Karpas-422 (cell line): ENCODE measurements around the gene HCCS. TPM values are rescaled to one million over a fixed set of nuclear protein-coding genes. Genes with fewer than 3 reads are reported as not detected.

Source experiments
- DNase-seq: peaks from one replicate; pipeline ENCODE4 v3.0.0-alpha.2; 2015
- H2AFZ ChIP-seq: fragments of 200-600 bp; sonication (generic); 2 replicates; pipeline ENCODE4 v1.6.1; 2014; ENCODE audit warnings: antibody characterized with exemption, low read length, mixed read lengths
- H3K27ac ChIP-seq: fragments of 200-600 bp; sonication (generic); 2 replicates; pipeline ENCODE4 v1.5.1; 2014; ENCODE audit warnings: mild to moderate bottlenecking, low read length, moderate library complexity
- H3K27me3 ChIP-seq: fragments of 200-600 bp; sonication (generic); 2 replicates; pipeline ENCODE4 v1.6.1; 2014; ENCODE audit warnings: low read length, mixed read lengths
- H3K36me3 ChIP-seq: fragments of 200-600 bp; sonication (generic); 2 replicates; pipeline ENCODE4 v1.6.1; 2014; ENCODE audit warnings: low read length, mixed read lengths; ENCODE audit not compliant: insufficient read depth
- H3K4me1 ChIP-seq: fragments of 200-600 bp; sonication (generic); 2 replicates; pipeline ENCODE4 v1.6.1; 2014; ENCODE audit warnings: mild to moderate bottlenecking, low read length, mixed read lengths
- H3K4me2 ChIP-seq: fragments of 200-600 bp; sonication (generic); 2 replicates; pipeline ENCODE4 v1.6.1; 2014; ENCODE audit warnings: low read length, low read depth, mild to moderate bottlenecking; ENCODE audit not compliant: poor library complexity, severe bottlenecking
- H3K4me3 ChIP-seq: fragments of 200-600 bp; sonication (generic); 2 replicates; pipeline ENCODE4 v1.5.1; 2014; ENCODE audit warnings: mild to moderate bottlenecking, antibody characterized with exemption, low read length, mixed read lengths
- H3K79me2 ChIP-seq: fragments of 200-600 bp; sonication (generic); 2 replicates; pipeline ENCODE4 v1.6.1; 2014; ENCODE audit warnings: mild to moderate bottlenecking, low read length, mixed read lengths
- H3K9ac ChIP-seq: fragments of 200-600 bp; sonication (generic); 2 replicates; pipeline ENCODE4 v1.6.0; 2014; ENCODE audit warnings: low read length
- H3K9me2 ChIP-seq: fragments of 200-600 bp; sonication (generic), shearing (Covaris generic); replicated peaks from 2 replicates; pipeline ENCODE4 v1.6.0; 2014; ENCODE audit warnings: mild to moderate bottlenecking, low read length, moderate library complexity; ENCODE audit not compliant: insufficient read depth
- H3K9me3 ChIP-seq: fragments of 300-700, 200-600 bp; sonication (generic); 2 replicates; pipeline ENCODE4 v1.6.1; 2014; ENCODE audit warnings: low read length, mixed read lengths
- H4K20me1 ChIP-seq: fragments of 200-600 bp; sonication (generic); 2 replicates; pipeline ENCODE4 v1.6.1; 2014; ENCODE audit warnings: mild to moderate bottlenecking, antibody characterized with exemption, low read length, low read depth; ENCODE audit not compliant: insufficient read depth
- total RNA-seq: library from RNA; depleted of rRNA; stranded (reverse); fragments of >200 nt; shearing (Covaris generic); gene quantifications from 2 replicates; pipeline ENCODE4 v1.2.3, GENCODE V29; 2014; ENCODE audit warnings: low replicate concordance

Gene HCCS
- total RNA-seq, 1 experiment from 2014 or later: 27.4 TPM

- H2AFZ ChIP-seq: no peak overlapping the region
- no peaks in the 10 kb centered on the region; the same call in 1 of the 2 replicates for H3K27me3 ChIP-seq
- H4K20me1 ChIP-seq: no peaks in the 10 kb centered on the region
- no peaks in the 10 kb centered on the region for H3K9me2 ChIP-seq
- H3K9me3 ChIP-seq: peaks cover 3% of the 10 kb centered on the region
- H3K4me1 ChIP-seq: no peaks in the 10 kb centered on the region
- DNase-seq: no peak
- H3K4me2 ChIP-seq: no peak overlapping the region
- H3K4me3 ChIP-seq: no peak overlapping the region
- no peaks in the 10 kb centered on the region; the same call in 1 of the 2 replicates for H3K36me3 ChIP-seq
- H3K27ac ChIP-seq: no peak overlapping the region
- H3K79me2 ChIP-seq: no peaks in the 10 kb centered on the region
- H3K9ac ChIP-seq: no peak overlapping the region
Observed at GRCh38 chrX:11089802-11090201, 21.3 kb upstream of the HCCS start.

- no peak overlapping the region for H3K27ac ChIP-seq
- H3K27me3 ChIP-seq: no peaks in the 10 kb centered on the region
- H3K4me1 ChIP-seq: no peaks in the 10 kb centered on the region
- H3K9ac ChIP-seq: no peak overlapping the region
- H3K9me2 ChIP-seq: no peaks in the 10 kb centered on the region
- H3K4me3 ChIP-seq: no peak overlapping the region
- no peak overlapping the region for H3K4me2 ChIP-seq
- no peaks in the 10 kb centered on the region for H3K79me2 ChIP-seq
- no peak for DNase-seq
- no peak overlapping the region for H2AFZ ChIP-seq
- no peaks in the 10 kb centered on the region for H3K9me3 ChIP-seq
- no peaks in the 10 kb centered on the region for H3K36me3 ChIP-seq
- no peaks in the 10 kb centered on the region for H4K20me1 ChIP-seq
Observed at GRCh38 chrX:11097933-11098332, 13.2 kb upstream of the HCCS start.

- Histone ChIP-seq H3K9ac (no peak overlapping the region), H3K27me3 (no peaks in the 10 kb centered on the region), H3K27ac (no peak overlapping the region), H3K9me3 (no peaks in the 10 kb centered on the region), H3K36me3 (no peaks in the 10 kb centered on the region), H3K9me2 (no peaks in the 10 kb centered on the region), H4K20me1 (no peaks in the 10 kb centered on the region), H2AFZ (no peak overlapping the region), H3K79me2 (no peaks in the 10 kb centered on the region), H3K4me2 (no peak overlapping the region), H3K4me1 (no peaks in the 10 kb centered on the region), H3K4me3 (no peak overlapping the region)
- peak; percentile 14 for DNase-seq
Observed at GRCh38 chrX:11099465-11099864, 11.7 kb upstream of the HCCS start.

- Histone ChIP-seq H3K9ac (no peak overlapping the region), H3K36me3 (no peaks in the 10 kb centered on the region), H3K4me3 (no peak overlapping the region), H3K9me2 (no peaks in the 10 kb centered on the region), H3K4me2 (no peak overlapping the region), H3K4me1 (no peaks in the 10 kb centered on the region), H4K20me1 (no peaks in the 10 kb centered on the region), H3K9me3 (no peaks in the 10 kb centered on the region), H3K79me2 (no peaks in the 10 kb centered on the region), H3K27ac (no peak overlapping the region), H2AFZ (no peak overlapping the region), H3K27me3 (no peaks in the 10 kb centered on the region)
- DNase-seq: peak; percentile 70
Observed at GRCh38 chrX:11100281-11101035, 10.7 kb upstream of the HCCS start.

GRCh38 chrX:11103006-11103405 lies 8.1 kb upstream of the HCCS start:
- no peak overlapping the region for H3K4me3 ChIP-seq
- no peaks in the 10 kb centered on the region for H3K9me3 ChIP-seq
- H3K27me3 ChIP-seq: no peaks in the 10 kb centered on the region
- H4K20me1 ChIP-seq: no peaks in the 10 kb centered on the region
- H3K4me1 ChIP-seq: no peaks in the 10 kb centered on the region
- H3K79me2 ChIP-seq: no peaks in the 10 kb centered on the region
- no peaks in the 10 kb centered on the region for H3K36me3 ChIP-seq
- DNase-seq: peak; percentile 11
- H3K4me2 ChIP-seq: no peak overlapping the region
- no peak overlapping the region for H3K27ac ChIP-seq
- no peaks in the 10 kb centered on the region for H3K9me2 ChIP-seq
- H3K9ac ChIP-seq: no peak overlapping the region
- no peak overlapping the region for H2AFZ ChIP-seq

- no peak overlapping the region for H2AFZ ChIP-seq
- no peaks in the 10 kb centered on the region for H4K20me1 ChIP-seq
- no peak for DNase-seq
Observed at GRCh38 chrX:11103751-11104150, 7.4 kb upstream of the HCCS start.

GRCh38 chrX:11105080-11105479 lies 6.1 kb upstream of the HCCS start:
- no peak overlapping the region for H3K4me3 ChIP-seq

More at GRCh38 chrX:11103751-11104150, 7.4 kb upstream of the HCCS start:
- H3K27ac ChIP-seq: no peak overlapping the region
- H3K4me1 ChIP-seq: no peaks in the 10 kb centered on the region
- H3K27me3 ChIP-seq: no peaks in the 10 kb centered on the region
- H3K4me2 ChIP-seq: no peak overlapping the region
- no peaks in the 10 kb centered on the region for H3K9me3 ChIP-seq
- no peaks in the 10 kb centered on the region for H3K9me2 ChIP-seq
- H3K4me3 ChIP-seq: no peak overlapping the region
- no peaks in the 10 kb centered on the region for H3K79me2 ChIP-seq
- no peaks in the 10 kb centered on the region for H3K36me3 ChIP-seq
- H3K9ac ChIP-seq: no peak overlapping the region

GRCh38 chrX:11108253-11108941 lies 2.7 kb upstream of the HCCS start:
- H3K9ac ChIP-seq: no peak overlapping the region
- H3K9me2 ChIP-seq: no peaks in the 10 kb centered on the region
- DNase-seq: no peak
- H3K27me3 ChIP-seq: no peaks in the 10 kb centered on the region
- no peak overlapping the region for H3K4me3 ChIP-seq
- no peak overlapping the region for H2AFZ ChIP-seq
- no peak overlapping the region for H3K27ac ChIP-seq
- peaks cover 25% of the 10 kb centered on the region for H3K4me1 ChIP-seq
- H3K36me3 ChIP-seq: no peaks in the 10 kb centered on the region
- peaks cover 11% of the 10 kb centered on the region; the same call in 1 of the 2 replicates for H4K20me1 ChIP-seq
- peaks cover 7% of the 10 kb centered on the region for H3K9me3 ChIP-seq
- H3K79me2 ChIP-seq: peaks cover 29% of the 10 kb centered on the region
- H3K4me2 ChIP-seq: no peak overlapping the region

More at GRCh38 chrX:11105080-11105479, 6.1 kb upstream of the HCCS start:
- no peaks in the 10 kb centered on the region for H3K9me2 ChIP-seq
- H3K36me3 ChIP-seq: no peaks in the 10 kb centered on the region
- no peak overlapping the region for H3K9ac ChIP-seq
- H3K27me3 ChIP-seq: no peaks in the 10 kb centered on the region
- H2AFZ ChIP-seq: no peak overlapping the region
- peaks cover 3% of the 10 kb centered on the region for H3K4me1 ChIP-seq
- no peak overlapping the region for H3K27ac ChIP-seq
- H3K4me2 ChIP-seq: no peak overlapping the region
- H4K20me1 ChIP-seq: no peaks in the 10 kb centered on the region
- H3K79me2 ChIP-seq: peaks cover 5% of the 10 kb centered on the region; the same call in 1 of the 2 replicates
- peaks cover 6% of the 10 kb centered on the region for H3K9me3 ChIP-seq
- DNase-seq: no peak
